HepG2 (cell line): ENCODE data around the gene SGSM1. TPM values are rescaled to one million over a fixed set of nuclear protein-coding genes. Genes with fewer than 3 reads are reported as not detected.

Experiments used
- ATAC-seq: fragments of 200-7000 bp; cut with Tn5 transposase; 3 replicates; pipeline ENCODE4 v1.9.1; 2020; ENCODE audit warnings: mild to moderate bottlenecking, moderate library complexity
- BruUV-seq: library from RNA; stranded (reverse); fragments of 400-500 nt; replicated peaks from 2 replicates; lab custom pipeline; 2021; lab: Mats Ljungman, UMichigan
- CTCF ChIA-PET: fragments of 300-600 bp; formaldehyde crosslinking; extraction: SDS; loops from one replicate; lab custom pipeline; 2021; ENCODE audit warnings: low total read pairs, inconsistent platforms, low intra/inter-chr PET ratio; lab: Yijun Ruan, JAX
- POLR2A ChIA-PET: fragments of 350-600 bp; sonication (Branson Sonifier 250); formaldehyde crosslinking; loops from one replicate; lab custom pipeline; 2020; ENCODE audit warnings: antibody characterized with exemption, inconsistent platforms; lab: Yijun Ruan, JAX
- DNase-seq: peaks from one replicate; pipeline ENCODE4 v3.0.0-alpha.2; 2015; ENCODE audit warnings: low spot score
- FAIRE-seq: peaks from 3 replicates; lab custom pipeline; 2011; peaks lifted over from hg19 to GRCh38; lab: Jason Lieb, UNC
- H2AFZ ChIP-seq: one replicate; pipeline ENCODE4 v1.6.1; 2011; ENCODE audit warnings: low read length, inconsistent platforms
- H3K27ac ChIP-seq: fragments of 300-600 bp; 3 replicates; pipeline ENCODE4 v1.8.0; 2011; ENCODE audit warnings: mixed run types, mild to moderate bottlenecking, mixed read lengths, low read length, inconsistent platforms; ENCODE audit not compliant: insufficient read depth; ENCODE audit errors: extremely low read length
- H3K27me3 ChIP-seq, 2 experiments: fragments of 200-600 bp in 1 of 2; 2 replicates in 1 of 2; 3 replicates in 1 of 2; pipeline versions ENCODE4 v1.6.0 to v1.8.0; 2011; ENCODE audit warnings: low read length in 2 of 2, mild to moderate bottlenecking in 2 of 2, moderate library complexity in 2 of 2, inconsistent platforms in 1 of 2; ENCODE audit not compliant: insufficient read depth in 2 of 2, control insufficient read depth in 1 of 2
- H3K36me3 ChIP-seq, 2 experiments: fragments of 200-600 bp in 1 of 2; replicated peaks in 1 of 2; 2 replicates in 1 of 2; 3 replicates in 1 of 2; pipeline versions ENCODE4 v1.5.1 to v1.8.0; 2011; ENCODE audit warnings: low read length in 2 of 2, inconsistent platforms in 1 of 2; ENCODE audit not compliant: insufficient read depth in 2 of 2, control insufficient read depth in 1 of 2
- H3K4me1 ChIP-seq: 2 replicates; pipeline ENCODE4 v1.5.1; 2012; ENCODE audit warnings: low read length, inconsistent platforms; ENCODE audit not compliant: insufficient read depth
- H3K4me2 ChIP-seq: 2 replicates; pipeline ENCODE4 v1.6.0; 2011; ENCODE audit warnings: low read depth, low read length, inconsistent platforms
- H3K4me3 ChIP-seq, 3 experiments: fragments of 200-600 bp in 1 of 3; sonication (generic), shearing (Covaris generic) in 1 of 3; replicated peaks in 1 of 3; 2 replicates each; pipeline ENCODE4 v1.5.1; 2011 to 2016; ENCODE audit warnings: low read length in 3 of 3, inconsistent platforms in 2 of 3, low read depth in 2 of 3, mild to moderate bottlenecking in 2 of 3, control low read depth in 1 of 3, mixed read lengths in 1 of 3; ENCODE audit not compliant: insufficient read depth in 1 of 3
- H3K79me2 ChIP-seq: one replicate; pipeline ENCODE4 v1.6.1; 2011; ENCODE audit warnings: low read length, inconsistent platforms; ENCODE audit not compliant: insufficient read depth
- H3K9ac ChIP-seq: 2 replicates; pipeline ENCODE4 v1.6.0; 2011; ENCODE audit warnings: mild to moderate bottlenecking, low read depth, low read length, inconsistent platforms; ENCODE audit not compliant: insufficient read depth
- H3K9me3 ChIP-seq: 2 replicates; pipeline ENCODE4 v1.5.1; 2012; ENCODE audit warnings: mild to moderate bottlenecking, low read length
- H4K20me1 ChIP-seq: 2 replicates; pipeline ENCODE4 v1.6.0; 2011; ENCODE audit warnings: inconsistent platforms, mild to moderate bottlenecking, low read length, moderate library complexity; ENCODE audit not compliant: insufficient read depth
- EZH2 ChIP-seq: conservative IDR thresholded peaks from 2 replicates; pipeline ENCODE4 v1.6.1; 2012; ENCODE audit warnings: mild to moderate bottlenecking, low read depth, low read length, moderate library complexity
- KDM6A ChIP-seq: IDR thresholded peaks from 2 replicates; pipeline ENCODE4 v1.6.1; 2016; ENCODE audit warnings: low read depth
- ZBTB37 ChIP-seq: sonication (generic); formaldehyde crosslinking; IDR thresholded peaks from 2 replicates; pipeline ENCODE4 v1.4.0; 2020; ENCODE audit warnings: mild to moderate bottlenecking, missing genetic modification reagents
- ZNF205 ChIP-seq: IDR thresholded peaks from 2 replicates; pipeline ENCODE4 v1.6.1; 2018; ENCODE audit warnings: missing biosample characterization, missing genetic modification reagents
- ZNF207 ChIP-seq: fragments of 450-650 bp; IDR thresholded peaks from 2 replicates; pipeline ENCODE4 v1.6.1; 2016; ENCODE audit warnings: antibody characterized with exemption, borderline replicate concordance
- ZNF577 ChIP-seq: sonication (generic); formaldehyde crosslinking; IDR thresholded peaks from 2 replicates; pipeline ENCODE4 v1.4.0; 2020; ENCODE audit warnings: mild to moderate bottlenecking, low read depth, missing genetic modification reagents, borderline replicate concordance
- ZNF598 ChIP-seq: sonication (generic); formaldehyde crosslinking; IDR thresholded peaks from 2 replicates; pipeline ENCODE4 v1.5.1; 2020; ENCODE audit warnings: mild to moderate bottlenecking, missing genetic modification reagents, borderline replicate concordance
- WGBS: methylation state at CpG from one replicate; pipeline ENCODE4 v1.1.6; 2017; ENCODE audit warnings: low lambda C conversion rate; 5-methylcytosine and 5-hydroxymethylcytosine counted together
- in situ Hi-C: cut with HindIII; loops from 2 replicates; pipeline ENCODE4 v1.10.0; 2017; ENCODE audit warnings: low pct_unique_long_range_greater_than_20kb; ENCODE audit not compliant: extremely low pct_ligation_motif_present
- intact Hi-C: fragments of 100-400 bp; cut with micrococcal nuclease; formaldehyde crosslinking; loops from one replicate; pipeline ENCODE4 v1.10.0; 2022; ENCODE audit not compliant: unreplicated experiment
- polyA plus RNA-seq, 8 experiments: library from polyadenylated mRNA; depleted of rRNA in 3 of 8; stranded (reverse) in 7 of 8; unstranded in 1 of 8; fragments of >200 nt; fragmentation: Illumina TruSeq in 4 of 8; extraction: Trizol in 4 of 8; gene quantifications; 2 replicates each; pipeline versions ENCODE4 v1.2.1 to v1.2.3, GENCODE V29; 2011 to 2016; ENCODE audit warnings: low read depth in 4 of 8, missing spikeins in 1 of 8, mixed read lengths in 1 of 8; ENCODE audit not compliant: insufficient read depth in 1 of 8
- total RNA-seq, 5 experiments: library from RNA; depleted of rRNA; stranded (reverse); fragments of >200 nt; fragmentation: Illumina TruSeq; extraction: Trizol; gene quantifications; 2 replicates each; pipeline ENCODE4 v1.2.3, GENCODE V29; 2016; ENCODE audit warnings: low read depth in 1 of 5
- TF ChIP-seq, protein P1 (sequence below): IDR thresholded peaks from 2 replicates; pipeline ENCODE4 v1.6.1; 2012; ENCODE audit warnings: low read depth, low read length, improper control_type of control experiment

The SGSM1 gene
- total and polyA plus RNA-seq, 2 of the 13 experiments (the other 11 are each of a cell fraction or from before 2014, with no cell fraction given), result 0.07 TPM; not detected in 1

GRCh38 chr22:24845041-24845898 is 39.3 kb downstream of the SGSM1 start:
- FAIRE-seq, result no peak
- CTCF ChIA-PET, result no interaction called here
- WGBS, result 22% methylated on average over 10 of the region's 13 CpGs

More at GRCh38 chr22:24845041-24845898, 39.3 kb downstream of the SGSM1 start:
- Histone ChIP-seq H3K4me3 (no peak overlapping the region), H3K27me3 (peaks cover 2 to 8% of the 10 kb centered on the region in 2 experiments; a peak in 2 of 5 replicates), H3K27ac (no peak overlapping the region), H3K9me3 (no peaks in the 10 kb centered on the region), H3K4me1 (no peaks in the 10 kb centered on the region), H3K4me2 (no peak overlapping the region), H3K36me3 (no peaks in the 10 kb centered on the region), H4K20me1 (no peaks in the 10 kb centered on the region), H2AFZ (no peak overlapping the region), H3K79me2 (no peaks in the 10 kb centered on the region), H3K9ac (no peak overlapping the region)
- in situ Hi-C loops (loop anchor here (5.0 kb wide), 1 partner anchor 73 kb away; the partner anchor contains the start of gene PIWIL3), intact Hi-C loops (no loop called here)
- TF ChIP-seq KDM6A (no peak), ZNF205 (CRISPR knock-in tag) (no peak), ZNF598 (CRISPR knock-in tag) (no peak), ZBTB37 (no peak), EZH2 (no peak), ZNF577 (CRISPR knock-in tag) (no peak), ZNF207 (no peak)
- TF ChIP-seq, protein P1, sequence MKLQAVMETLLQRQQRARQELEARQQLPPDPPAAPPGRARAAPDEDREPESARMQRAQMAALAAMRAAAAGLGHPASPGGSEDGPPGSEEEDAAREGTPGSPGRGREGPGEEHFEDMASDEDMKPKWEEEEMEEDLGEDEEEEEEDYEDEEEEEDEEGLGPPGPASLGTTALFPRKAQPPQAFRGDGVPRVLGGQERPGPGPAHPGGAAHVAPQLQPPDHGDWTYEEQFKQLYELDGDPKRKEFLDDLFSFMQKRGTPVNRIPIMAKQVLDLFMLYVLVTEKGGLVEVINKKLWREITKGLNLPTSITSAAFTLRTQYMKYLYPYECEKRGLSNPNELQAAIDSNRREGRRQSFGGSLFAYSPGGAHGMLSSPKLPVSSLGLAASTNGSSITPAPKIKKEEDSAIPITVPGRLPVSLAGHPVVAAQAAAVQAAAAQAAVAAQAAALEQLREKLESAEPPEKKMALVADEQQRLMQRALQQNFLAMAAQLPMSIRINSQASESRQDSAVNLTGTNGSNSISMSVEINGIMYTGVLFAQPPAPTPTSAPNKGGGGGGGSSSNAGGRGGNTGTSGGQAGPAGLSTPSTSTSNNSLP, result no peak
- DNase-seq, result no peak
- POLR2A ChIA-PET, result no interaction called here
- BruUV-seq, result no TSS peak
- no peak for ATAC-seq
